ENCODE measurements around the gene STXBP6. TPM values are rescaled to one million over a fixed set of nuclear protein-coding genes. Genes with fewer than 3 reads are reported as not detected.

Gene STXBP6
- total and polyA plus RNA-seq, 2 experiments from 2014 or later, result 19.7 to 29.0 TPM

DNA sequence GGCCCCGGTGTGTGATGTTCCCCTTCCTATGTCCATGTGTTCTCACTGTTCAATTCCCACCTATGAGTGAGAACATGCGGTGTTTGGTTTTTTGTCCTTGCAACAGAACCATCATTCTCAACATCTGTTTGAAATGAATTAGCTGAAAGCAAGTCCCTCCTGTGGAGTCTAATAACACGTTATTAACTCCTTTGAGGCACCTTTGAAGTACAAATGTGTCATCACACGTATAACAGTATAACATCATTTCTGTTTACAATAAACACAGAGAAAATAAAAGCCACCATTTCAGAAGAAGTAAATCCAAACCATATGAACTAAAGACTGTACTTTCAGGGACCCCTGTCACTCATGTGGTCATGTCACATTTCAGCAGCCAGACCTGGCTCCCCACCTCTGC, 198.5 kb downstream of the STXBP6 start (continued):
- TF ChIP-seq, protein P1, sequence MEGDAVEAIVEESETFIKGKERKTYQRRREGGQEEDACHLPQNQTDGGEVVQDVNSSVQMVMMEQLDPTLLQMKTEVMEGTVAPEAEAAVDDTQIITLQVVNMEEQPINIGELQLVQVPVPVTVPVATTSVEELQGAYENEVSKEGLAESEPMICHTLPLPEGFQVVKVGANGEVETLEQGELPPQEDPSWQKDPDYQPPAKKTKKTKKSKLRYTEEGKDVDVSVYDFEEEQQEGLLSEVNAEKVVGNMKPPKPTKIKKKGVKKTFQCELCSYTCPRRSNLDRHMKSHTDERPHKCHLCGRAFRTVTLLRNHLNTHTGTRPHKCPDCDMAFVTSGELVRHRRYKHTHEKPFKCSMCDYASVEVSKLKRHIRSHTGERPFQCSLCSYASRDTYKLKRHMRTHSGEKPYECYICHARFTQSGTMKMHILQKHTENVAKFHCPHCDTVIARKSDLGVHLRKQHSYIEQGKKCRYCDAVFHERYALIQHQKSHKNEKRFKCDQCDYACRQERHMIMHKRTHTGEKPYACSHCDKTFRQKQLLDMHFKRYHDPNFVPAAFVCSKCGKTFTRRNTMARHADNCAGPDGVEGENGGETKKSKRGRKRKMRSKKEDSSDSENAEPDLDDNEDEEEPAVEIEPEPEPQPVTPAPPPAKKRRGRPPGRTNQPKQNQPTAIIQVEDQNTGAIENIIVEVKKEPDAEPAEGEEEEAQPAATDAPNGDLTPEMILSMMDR (conservative IDR thresholded peaks at IDR 0.05; ENCODE audit: low read depth in 2 of 2), result no peak
- TF ChIP-seq NANOG (IDR thresholded peaks at IDR 0.05; ENCODE audit: borderline replicate concordance) (no peak), EZH2phosphoT487 (IDR thresholded peaks at IDR 0.05; ENCODE audit: unreplicated experiment) (no peak), CREB1 (CRISPR knock-in tag; IDR thresholded peaks at IDR 0.05; ENCODE audit: low read depth) (no peak), JUNB (IDR thresholded peaks at IDR 0.05; ENCODE audit: unreplicated experiment) (no peak)

GRCh38 chr14:24850072-24850471, 199.9 kb downstream of the STXBP6 start:
- no peak for DNase-seq (ENCODE audit: low spot score)
- Mint-ChIP-seq H3K27ac (no peak overlapping the region), H3K9me3 (no peaks in the 10 kb centered on the region), H3K4me1 (peaks cover 33% of the 10 kb centered on the region), H3K4me3 (no peak overlapping the region), H3K27me3 (ENCODE audit: insufficient read depth, low read depth, poor library complexity) (peaks cover 3% of the 10 kb centered on the region), H3K36me3 (ENCODE audit: low read depth) (no peaks in the 10 kb centered on the region)
- Histone ChIP-seq H4K20me1 (replicated peaks; ENCODE audit: insufficient read depth) (no peaks in the 10 kb centered on the region), H3K79me2 (replicated peaks; ENCODE audit: insufficient read depth) (no peaks in the 10 kb centered on the region), H3K4me2 (no peak overlapping the region), H2AFZ (no peak overlapping the region), H3K4me3 (no peak overlapping the region), H3F3A (replicated peaks; ENCODE audit: low read depth) (no peaks in the 10 kb centered on the region), H3K4me1 (ENCODE audit: insufficient read depth) (peaks cover 21% of the 10 kb centered on the region), H3K36me3 (ENCODE audit: insufficient read depth) (no peaks in the 10 kb centered on the region), H3K27me3 (ENCODE audit: insufficient read depth) (no peaks in the 10 kb centered on the region), H3K27ac (ENCODE audit: low read depth) (no peak overlapping the region), H3K9me2 (ENCODE audit: insufficient read depth) (no peaks in the 10 kb centered on the region)
- ATAC-seq, result peak; percentile 57
- TF ChIP-seq ZNF331 (CRISPR knock-in tag; IDR thresholded peaks at IDR 0.05; ENCODE audit: low read depth) (no peak), ZNF114 (CRISPR knock-in tag; IDR thresholded peaks at IDR 0.05) (no peak), ETS1 (IDR thresholded peaks at IDR 0.05) (no peak), NANOG (IDR thresholded peaks at IDR 0.05; ENCODE audit: borderline replicate concordance) (no peak)
- TF ChIP-seq, protein P2, sequence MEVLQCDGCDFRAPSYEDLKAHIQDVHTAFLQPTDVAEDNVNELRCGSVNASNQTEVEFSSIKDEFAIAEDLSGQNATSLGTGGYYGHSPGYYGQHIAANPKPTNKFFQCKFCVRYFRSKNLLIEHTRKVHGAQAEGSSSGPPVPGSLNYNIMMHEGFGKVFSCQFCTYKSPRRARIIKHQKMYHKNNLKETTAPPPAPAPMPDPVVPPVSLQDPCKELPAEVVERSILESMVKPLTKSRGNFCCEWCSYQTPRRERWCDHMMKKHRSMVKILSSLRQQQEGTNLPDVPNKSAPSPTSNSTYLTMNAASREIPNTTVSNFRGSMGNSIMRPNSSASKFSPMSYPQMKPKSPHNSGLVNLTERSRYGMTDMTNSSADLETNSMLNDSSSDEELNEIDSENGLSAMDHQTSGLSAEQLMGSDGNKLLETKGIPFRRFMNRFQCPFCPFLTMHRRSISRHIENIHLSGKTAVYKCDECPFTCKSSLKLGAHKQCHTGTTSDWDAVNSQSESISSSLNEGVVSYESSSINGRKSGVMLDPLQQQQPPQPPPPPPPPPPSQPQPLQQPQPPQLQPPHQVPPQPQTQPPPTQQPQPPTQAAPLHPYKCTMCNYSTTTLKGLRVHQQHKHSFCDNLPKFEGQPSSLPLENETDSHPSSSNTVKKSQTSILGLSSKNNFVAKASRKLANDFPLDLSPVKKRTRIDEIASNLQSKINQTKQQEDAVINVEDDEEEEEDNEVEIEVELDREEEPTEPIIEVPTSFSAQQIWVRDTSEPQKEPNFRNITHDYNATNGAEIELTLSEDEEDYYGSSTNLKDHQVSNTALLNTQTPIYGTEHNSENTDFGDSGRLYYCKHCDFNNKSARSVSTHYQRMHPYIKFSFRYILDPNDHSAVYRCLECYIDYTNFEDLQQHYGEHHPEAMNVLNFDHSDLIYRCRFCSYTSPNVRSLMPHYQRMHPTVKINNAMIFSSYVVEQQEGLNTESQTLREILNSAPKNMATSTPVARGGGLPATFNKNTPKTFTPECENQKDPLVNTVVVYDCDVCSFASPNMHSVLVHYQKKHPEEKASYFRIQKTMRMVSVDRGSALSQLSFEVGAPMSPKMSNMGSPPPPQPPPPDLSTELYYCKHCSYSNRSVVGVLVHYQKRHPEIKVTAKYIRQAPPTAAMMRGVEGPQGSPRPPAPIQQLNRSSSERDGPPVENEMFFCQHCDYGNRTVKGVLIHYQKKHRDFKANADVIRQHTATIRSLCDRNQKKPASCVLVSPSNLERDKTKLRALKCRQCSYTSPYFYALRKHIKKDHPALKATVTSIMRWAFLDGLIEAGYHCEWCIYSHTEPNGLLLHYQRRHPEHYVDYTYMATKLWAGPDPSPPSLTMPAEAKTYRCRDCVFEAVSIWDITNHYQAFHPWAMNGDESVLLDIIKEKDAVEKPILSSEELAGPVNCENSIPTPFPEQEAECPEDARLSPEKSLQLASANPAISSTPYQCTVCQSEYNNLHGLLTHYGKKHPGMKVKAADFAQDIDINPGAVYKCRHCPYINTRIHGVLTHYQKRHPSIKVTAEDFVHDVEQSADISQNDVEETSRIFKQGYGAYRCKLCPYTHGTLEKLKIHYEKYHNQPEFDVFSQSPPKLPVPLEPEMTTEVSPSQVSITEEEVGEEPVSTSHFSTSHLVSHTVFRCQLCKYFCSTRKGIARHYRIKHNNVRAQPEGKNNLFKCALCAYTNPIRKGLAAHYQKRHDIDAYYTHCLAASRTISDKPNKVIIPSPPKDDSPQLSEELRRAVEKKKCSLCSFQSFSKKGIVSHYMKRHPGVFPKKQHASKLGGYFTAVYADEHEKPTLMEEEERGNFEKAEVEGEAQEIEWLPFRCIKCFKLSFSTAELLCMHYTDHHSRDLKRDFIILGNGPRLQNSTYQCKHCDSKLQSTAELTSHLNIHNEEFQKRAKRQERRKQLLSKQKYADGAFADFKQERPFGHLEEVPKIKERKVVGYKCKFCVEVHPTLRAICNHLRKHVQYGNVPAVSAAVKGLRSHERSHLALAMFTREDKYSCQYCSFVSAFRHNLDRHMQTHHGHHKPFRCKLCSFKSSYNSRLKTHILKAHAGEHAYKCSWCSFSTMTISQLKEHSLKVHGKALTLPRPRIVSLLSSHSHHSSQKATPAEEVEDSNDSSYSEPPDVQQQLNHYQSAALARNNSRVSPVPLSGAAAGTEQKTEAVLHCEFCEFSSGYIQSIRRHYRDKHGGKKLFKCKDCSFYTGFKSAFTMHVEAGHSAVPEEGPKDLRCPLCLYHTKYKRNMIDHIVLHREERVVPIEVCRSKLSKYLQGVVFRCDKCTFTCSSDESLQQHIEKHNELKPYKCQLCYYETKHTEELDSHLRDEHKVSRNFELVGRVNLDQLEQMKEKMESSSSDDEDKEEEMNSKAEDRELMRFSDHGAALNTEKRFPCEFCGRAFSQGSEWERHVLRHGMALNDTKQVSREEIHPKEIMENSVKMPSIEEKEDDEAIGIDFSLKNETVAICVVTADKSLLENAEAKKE (CRISPR knock-in tag; IDR thresholded peaks at IDR 0.05), result no peak
- TF ChIP-seq, protein P1 (conservative IDR thresholded peaks at IDR 0.05; ENCODE audit: low read depth in 2 of 2), result no peak
- TF ChIP-seq, protein P3, sequence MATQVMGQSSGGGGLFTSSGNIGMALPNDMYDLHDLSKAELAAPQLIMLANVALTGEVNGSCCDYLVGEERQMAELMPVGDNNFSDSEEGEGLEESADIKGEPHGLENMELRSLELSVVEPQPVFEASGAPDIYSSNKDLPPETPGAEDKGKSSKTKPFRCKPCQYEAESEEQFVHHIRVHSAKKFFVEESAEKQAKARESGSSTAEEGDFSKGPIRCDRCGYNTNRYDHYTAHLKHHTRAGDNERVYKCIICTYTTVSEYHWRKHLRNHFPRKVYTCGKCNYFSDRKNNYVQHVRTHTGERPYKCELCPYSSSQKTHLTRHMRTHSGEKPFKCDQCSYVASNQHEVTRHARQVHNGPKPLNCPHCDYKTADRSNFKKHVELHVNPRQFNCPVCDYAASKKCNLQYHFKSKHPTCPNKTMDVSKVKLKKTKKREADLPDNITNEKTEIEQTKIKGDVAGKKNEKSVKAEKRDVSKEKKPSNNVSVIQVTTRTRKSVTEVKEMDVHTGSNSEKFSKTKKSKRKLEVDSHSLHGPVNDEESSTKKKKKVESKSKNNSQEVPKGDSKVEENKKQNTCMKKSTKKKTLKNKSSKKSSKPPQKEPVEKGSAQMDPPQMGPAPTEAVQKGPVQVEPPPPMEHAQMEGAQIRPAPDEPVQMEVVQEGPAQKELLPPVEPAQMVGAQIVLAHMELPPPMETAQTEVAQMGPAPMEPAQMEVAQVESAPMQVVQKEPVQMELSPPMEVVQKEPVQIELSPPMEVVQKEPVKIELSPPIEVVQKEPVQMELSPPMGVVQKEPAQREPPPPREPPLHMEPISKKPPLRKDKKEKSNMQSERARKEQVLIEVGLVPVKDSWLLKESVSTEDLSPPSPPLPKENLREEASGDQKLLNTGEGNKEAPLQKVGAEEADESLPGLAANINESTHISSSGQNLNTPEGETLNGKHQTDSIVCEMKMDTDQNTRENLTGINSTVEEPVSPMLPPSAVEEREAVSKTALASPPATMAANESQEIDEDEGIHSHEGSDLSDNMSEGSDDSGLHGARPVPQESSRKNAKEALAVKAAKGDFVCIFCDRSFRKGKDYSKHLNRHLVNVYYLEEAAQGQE (IDR thresholded peaks at IDR 0.05; ENCODE audit: unreplicated experiment), result no peak

All from GM23338 (cell line).